Transverse colon (tissue), 4 donors: ENCODE results near the gene ABCG2. TPM values are rescaled to one million over a fixed set of nuclear protein-coding genes. Genes with fewer than 3 reads are reported as not detected.

Experiments
- DNase-seq: peaks from one replicate; pipeline ENCODE4 v3.0.0-alpha.2; 2019
- H3K27ac ChIP-seq, 4 donors: fragments of 200-600 bp; sonication (generic); 2 replicates each; pipeline ENCODE4 v1.5.1; 2016 to 2018; ENCODE audit warnings: inconsistent platforms in 4 of 4
- H3K27me3 ChIP-seq: fragments of 200-600 bp; sonication (generic); 2 replicates; pipeline ENCODE4 v1.5.1; 2017; ENCODE audit warnings: inconsistent platforms
- H3K36me3 ChIP-seq, 4 donors: fragments of 200-600 bp; sonication (generic); 2 replicates each; pipeline ENCODE4 v1.5.1; 2017 to 2019; ENCODE audit warnings: inconsistent platforms in 4 of 4
- H3K4me1 ChIP-seq, 4 donors: fragments of 200-600 bp; sonication (generic); 2 replicates each; pipeline ENCODE4 v1.5.1; 2017 to 2020; ENCODE audit warnings: inconsistent platforms in 4 of 4
- H3K4me3 ChIP-seq, 4 donors: fragments of 200-600 bp; sonication (generic); 1 replicate in 1 of 4; 2 replicates in 3 of 4; pipeline versions ENCODE4 v1.5.1 to v1.6.1; 2017 to 2019; ENCODE audit warnings: inconsistent platforms in 4 of 4
- H3K9me3 ChIP-seq, 2 donors: fragments of 200-600 bp; sonication (generic); 2 replicates each; pipeline ENCODE4 v1.5.1; 2017 to 2019; ENCODE audit warnings: inconsistent platforms in 2 of 2
- CTCF ChIP-seq, 5 experiments: fragments of 200-600 bp in 3 of 5; fragments of 450-650 bp in 2 of 5; sonication (generic) in 3 of 5; IDR thresholded peaks; 1 replicate in 2 of 5; 2 replicates in 3 of 5; pipeline ENCODE4 v1.5.1; 2016 to 2017; ENCODE audit warnings: antibody characterized with exemption in 5 of 5, inconsistent platforms in 3 of 5, mild to moderate bottlenecking in 2 of 5, moderate library complexity in 1 of 5
- EP300 ChIP-seq: sonication (generic); formaldehyde crosslinking; IDR thresholded peaks from one replicate; pipeline ENCODE4 v1.6.1; 2017; ENCODE audit warnings: antibody characterized with exemption, low read depth
- POLR2A ChIP-seq: fragments of 450-650 bp; IDR thresholded peaks from one replicate; pipeline ENCODE4 v1.6.1; 2016; ENCODE audit warnings: antibody characterized with exemption, mild to moderate bottlenecking, moderate library complexity
- POLR2AphosphoS5 ChIP-seq, 3 donors: sonication (generic); formaldehyde crosslinking; IDR thresholded peaks; one replicate each; pipeline ENCODE4 v1.6.1; 2016; ENCODE audit warnings: antibody characterized with exemption in 3 of 3
- WGBS, 2 donors: methylation state at CpG; one replicate each; pipeline ENCODE4 v1.1.5; 2018; ENCODE audit warnings: low coverage in 1 of 2; 5-methylcytosine and 5-hydroxymethylcytosine counted together
- in situ Hi-C, 4 donors: fragments of 200-750 bp; cut with MboI; loops; one replicate each; pipeline versions ENCODE4 v1.15.0 to v1.15.1; 2017; ENCODE audit warnings: low sequenced_read_pairs in 3 of 4, low pct_ligation_motif_present in 1 of 4, low pct_unique_long_range_greater_than_20kb in 1 of 4
- intact Hi-C: fragments of 100-400 bp; cut with DNase I; formaldehyde crosslinking; loops from one replicate; pipeline ENCODE4 v1.15.1; 2023; ENCODE audit warnings: low total_unique reads
- total RNA-seq, 4 donors: library from RNA; depleted of rRNA; stranded (reverse); fragments of >200 nt; gene quantifications; one replicate each; pipeline ENCODE4 v1.1.0, GENCODE V29; 2016

Gene ABCG2
- total RNA-seq, 4 donors from 2014 or later: 5.6 to 36.6 (median 21.4) TPM

- Histone ChIP-seq H3K36me3 (peaks cover 0 to 34% (median 4%) of the 10 kb centered on the region in 4 donors), H3K4me3 (no peak overlapping the region), H3K27me3 (no peaks in the 10 kb centered on the region), H3K27ac (peak overlapping the region in 1 of 4 donors; percentile 21), H3K9me3 (no peaks in the 10 kb centered on the region), H3K4me1 (peaks cover 0 to 19% (median 0%) of the 10 kb centered on the region in 4 donors)
- in situ Hi-C loops (no loop called here), intact Hi-C loops (no loop called here)
- TF ChIP-seq EP300 (no peak), CTCF (IDR thresholded peaks at IDR 0.05) (no peak), POLR2AphosphoS5 (IDR thresholded peaks at IDR 0.05) (no peak), POLR2A (no peak)
- DNase-seq: no peak
- WGBS, 2 donors: 54 to 66% methylated on average over 1 of the region's 1 CpG
These were observed 96.1 kb downstream of the ABCG2 start for GRCh38 chr4:88062311-88062710.

- no peak for DNase-seq
- Histone ChIP-seq H3K27ac (no peak overlapping the region), H3K4me3 (no peak overlapping the region), H3K4me1 (peaks cover 0 to 19% (median 0%) of the 10 kb centered on the region in 4 donors), H3K36me3 (peaks cover 0 to 28% (median 1%) of the 10 kb centered on the region in 4 donors), H3K27me3 (no peaks in the 10 kb centered on the region), H3K9me3 (no peaks in the 10 kb centered on the region)
- in situ Hi-C loops: no loop called here
- TF ChIP-seq POLR2A: no peak
- no peak for TF ChIP-seq CTCF (IDR thresholded peaks at IDR 0.05)
- no peak for TF ChIP-seq POLR2AphosphoS5 (IDR thresholded peaks at IDR 0.05)
- no peak for TF ChIP-seq EP300
- intact Hi-C loops: no loop called here
- 88 to 92% methylated on average over 2 of the region's 2 CpGs for WGBS, 2 donors
These were observed 98.0 kb downstream of the ABCG2 start for GRCh38 chr4:88060431-88060830.

- Histone ChIP-seq H3K4me3 (no peak overlapping the region), H3K27ac (no peak overlapping the region), H3K4me1 (peaks cover 0 to 19% (median 0%) of the 10 kb centered on the region in 4 donors), H3K9me3 (no peaks in the 10 kb centered on the region), H3K27me3 (no peaks in the 10 kb centered on the region), H3K36me3 (peaks cover 0 to 26% (median 0%) of the 10 kb centered on the region in 4 donors)
- intact Hi-C loops (no loop called here), in situ Hi-C loops (loop anchor here in 3 of 4 donors (10.0 kb wide), 1 partner anchor 145 kb away; no protein-coding TSS in a partner anchor)
- TF ChIP-seq POLR2A (no peak), POLR2AphosphoS5 (IDR thresholded peaks at IDR 0.05) (no peak), CTCF (IDR thresholded peaks at IDR 0.05) (no peak), EP300 (no peak)
- WGBS, 2 donors: 37 to 53% methylated on average over 2 of the region's 2 CpGs
- DNase-seq: no peak
These were observed 98.7 kb downstream of the ABCG2 start for GRCh38 chr4:88059766-88060165.

- Histone ChIP-seq H3K4me3 (no peak overlapping the region), H3K27me3 (no peaks in the 10 kb centered on the region), H3K4me1 (peaks cover 0 to 14% (median 0%) of the 10 kb centered on the region in 4 donors), H3K36me3 (peaks cover 0 to 26% (median 0%) of the 10 kb centered on the region in 4 donors), H3K27ac (no peak overlapping the region), H3K9me3 (no peaks in the 10 kb centered on the region)
- 98% methylated on average over 3 of the region's 3 CpGs for WGBS, 2 donors
- no peak for DNase-seq
- TF ChIP-seq POLR2A (no peak), POLR2AphosphoS5 (IDR thresholded peaks at IDR 0.05) (no peak), EP300 (no peak), CTCF (IDR thresholded peaks at IDR 0.05) (no peak)
- intact Hi-C loops (no loop called here), in situ Hi-C loops (loop anchor here in 3 of 4 donors (10.0 kb wide), 1 partner anchor 147 kb away; no protein-coding TSS in a partner anchor)
These were observed 100.1 kb downstream of the ABCG2 start for GRCh38 chr4:88058295-88058694.
